ENCODE results near the gene B3GNT3. TPM values are rescaled to one million over a fixed set of nuclear protein-coding genes. Genes with fewer than 3 reads are reported as not detected.
A peak's percentile ranks its signal among the peaks of the same experiment; 100 is the strongest.
"Not testable (repeated sequence)": the region's sequence is repeated elsewhere in the genome, so short reads cannot be mapped to it uniquely, and the experiment has no call there.

The B3GNT3 gene
- total RNA-seq, 3 donors from 2014 or later = 0.32 to 6.9 (median 2.0) TPM

DNA sequence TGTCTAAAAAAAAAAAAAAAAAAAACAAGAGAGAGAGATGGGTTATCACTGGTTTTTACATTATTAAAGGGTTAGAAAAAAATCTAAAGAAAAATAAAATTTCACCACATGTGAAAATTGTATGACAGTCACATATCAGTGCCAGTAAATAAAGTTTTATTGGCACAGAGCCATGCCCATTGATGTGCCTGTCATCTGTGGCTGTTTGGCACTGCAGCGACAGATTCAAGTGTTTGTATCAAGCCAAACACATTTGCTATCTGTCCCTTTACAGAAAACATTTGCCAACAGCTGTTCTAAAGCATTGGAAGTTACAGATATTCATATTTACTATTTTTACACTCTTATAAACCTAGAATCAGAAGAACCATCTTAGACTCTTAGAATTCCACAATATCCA lies 27.4 kb upstream of the B3GNT3 start:
- intact Hi-C loops (cut with DNase I; ENCODE audit: low total_unique reads) = no loop called here
- no peaks in the 10 kb centered on the region for H3K27me3 ChIP-seq
- TF ChIP-seq, protein P1, sequence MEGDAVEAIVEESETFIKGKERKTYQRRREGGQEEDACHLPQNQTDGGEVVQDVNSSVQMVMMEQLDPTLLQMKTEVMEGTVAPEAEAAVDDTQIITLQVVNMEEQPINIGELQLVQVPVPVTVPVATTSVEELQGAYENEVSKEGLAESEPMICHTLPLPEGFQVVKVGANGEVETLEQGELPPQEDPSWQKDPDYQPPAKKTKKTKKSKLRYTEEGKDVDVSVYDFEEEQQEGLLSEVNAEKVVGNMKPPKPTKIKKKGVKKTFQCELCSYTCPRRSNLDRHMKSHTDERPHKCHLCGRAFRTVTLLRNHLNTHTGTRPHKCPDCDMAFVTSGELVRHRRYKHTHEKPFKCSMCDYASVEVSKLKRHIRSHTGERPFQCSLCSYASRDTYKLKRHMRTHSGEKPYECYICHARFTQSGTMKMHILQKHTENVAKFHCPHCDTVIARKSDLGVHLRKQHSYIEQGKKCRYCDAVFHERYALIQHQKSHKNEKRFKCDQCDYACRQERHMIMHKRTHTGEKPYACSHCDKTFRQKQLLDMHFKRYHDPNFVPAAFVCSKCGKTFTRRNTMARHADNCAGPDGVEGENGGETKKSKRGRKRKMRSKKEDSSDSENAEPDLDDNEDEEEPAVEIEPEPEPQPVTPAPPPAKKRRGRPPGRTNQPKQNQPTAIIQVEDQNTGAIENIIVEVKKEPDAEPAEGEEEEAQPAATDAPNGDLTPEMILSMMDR (IDR thresholded peaks at IDR 0.05) = no peak
- no peak for TF ChIP-seq POLR2A (IDR thresholded peaks at IDR 0.05)
- no peak for TF ChIP-seq POLR2AphosphoS5 (IDR thresholded peaks at IDR 0.05)

DNA sequence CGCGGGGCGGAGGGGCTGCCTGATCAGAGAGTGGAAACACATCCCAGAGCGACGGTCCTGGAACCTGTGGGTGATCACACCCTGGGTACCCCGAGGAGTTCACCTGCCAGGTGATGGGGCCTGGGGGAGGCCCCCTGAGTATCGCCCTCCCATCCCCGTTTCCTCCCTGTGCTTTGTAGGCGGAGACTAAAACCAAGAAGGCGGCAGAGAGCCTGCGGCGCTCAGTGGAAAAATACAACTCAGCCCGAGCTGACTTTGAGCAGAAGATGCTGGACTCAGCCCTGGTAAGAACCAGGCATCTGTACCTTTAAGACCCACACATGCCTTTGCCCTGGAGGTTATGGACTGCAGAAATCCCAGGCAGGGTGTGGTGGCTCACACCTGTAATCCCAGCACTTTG lies 24.3 kb upstream of the B3GNT3 start:
- H3K4me3 ChIP-seq = no peak overlapping the region
- no peaks in the 10 kb centered on the region for H3K9me3 ChIP-seq
- H3K4me1 ChIP-seq = no peaks in the 10 kb centered on the region
- TF ChIP-seq, protein P1 (IDR thresholded peaks at IDR 0.05) = no peak
- TF ChIP-seq POLR2AphosphoS5 (IDR thresholded peaks at IDR 0.05) (no peak), POLR2A (IDR thresholded peaks at IDR 0.05) (no peak)
- no peak for DNase-seq (ENCODE audit: low spot score in 2 of 2)
- no peak overlapping the region for H3K27ac ChIP-seq
- no peaks in the 10 kb centered on the region for H3K27me3 ChIP-seq
- intact Hi-C loops (cut with DNase I; ENCODE audit: low total_unique reads) = no loop called here
- no peaks in the 10 kb centered on the region for H3K36me3 ChIP-seq

More for the DNA sequence above, 27.4 kb upstream of the B3GNT3 start:
- H3K9me3 ChIP-seq = no peaks in the 10 kb centered on the region
- no peaks in the 10 kb centered on the region for H3K36me3 ChIP-seq
- no peak for DNase-seq (ENCODE audit: low spot score in 2 of 2)
- no peak overlapping the region for H3K27ac ChIP-seq
- H3K4me3 ChIP-seq = no peak overlapping the region
- H3K4me1 ChIP-seq = no peaks in the 10 kb centered on the region

DNA sequence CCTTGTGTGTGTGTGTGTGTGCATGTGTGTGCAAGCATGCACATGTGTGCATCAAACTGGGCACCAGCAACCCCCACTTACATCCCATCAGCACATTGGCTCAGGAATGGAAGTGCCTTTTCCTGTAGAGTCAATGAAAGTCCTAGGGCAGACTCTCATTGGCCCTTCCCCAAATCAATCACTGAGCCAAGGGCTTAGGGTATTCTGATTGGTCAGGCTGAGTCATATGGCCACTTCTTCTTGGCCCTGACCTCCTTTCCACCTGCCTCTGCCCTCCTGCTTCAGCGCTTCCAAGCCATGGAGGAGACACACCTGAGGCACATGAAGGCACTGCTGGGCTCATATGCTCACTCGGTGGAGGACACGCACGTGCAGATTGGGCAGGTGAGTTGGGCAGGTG lies 22.8 kb upstream of the B3GNT3 start:
- intact Hi-C loops (cut with DNase I; ENCODE audit: low total_unique reads) = no loop called here

DNA sequence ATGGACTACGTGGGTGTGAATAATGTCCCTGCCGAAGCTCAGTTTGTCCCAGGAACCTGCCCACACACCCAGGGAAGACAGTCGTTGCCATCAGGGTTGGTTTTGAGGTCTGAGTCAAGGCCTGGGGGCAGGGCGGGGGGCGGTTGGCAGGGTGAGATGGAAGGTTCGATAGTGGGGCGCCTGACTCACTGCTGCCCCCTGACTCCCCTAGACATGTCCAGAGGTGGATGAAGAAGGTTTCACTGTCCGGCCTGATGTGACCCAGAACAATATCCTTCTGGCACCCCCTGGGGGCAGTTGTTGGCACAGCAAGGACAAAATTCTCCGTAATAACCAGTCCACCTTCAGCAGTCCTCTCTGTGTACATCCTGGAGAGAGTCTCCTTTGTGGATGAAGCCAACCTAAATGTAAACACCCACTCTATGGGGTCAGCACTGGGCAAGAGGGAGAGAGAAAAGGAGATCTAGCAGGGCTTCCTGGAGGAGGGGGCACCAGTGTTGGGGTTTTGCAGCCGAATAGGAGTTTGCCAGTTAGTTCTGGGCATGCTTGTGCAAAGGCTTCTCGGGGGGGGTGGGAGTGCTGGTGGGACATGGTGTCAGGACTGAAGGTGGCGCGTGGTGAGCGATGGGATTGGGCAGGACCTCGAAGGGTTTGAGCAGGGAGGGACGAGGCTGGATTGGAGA lies 19.6 kb upstream of the B3GNT3 start:
- Histone ChIP-seq H3K9me3 (no peaks in the 10 kb centered on the region), H3K4me1 (no peaks in the 10 kb centered on the region), H3K27me3 (peaks cover 0 to 3% of the 10 kb centered on the region in 2 donors), H3K36me3 (no peaks in the 10 kb centered on the region), H3K4me3 (peak overlapping the region in 1 of 3 donors; percentile 15), H3K27ac (peak overlapping the region in 1 of 2 donors; percentile 12)
- intact Hi-C loops (cut with DNase I; ENCODE audit: low total_unique reads) = no loop called here
- no peak for DNase-seq (ENCODE audit: low spot score in 2 of 2)
- TF ChIP-seq POLR2AphosphoS5 (IDR thresholded peaks at IDR 0.05) = no peak
- TF ChIP-seq, protein P1 (IDR thresholded peaks at IDR 0.05) = peak in 2 of 3 donors; percentile 9 to 35

More for the DNA sequence above, 22.8 kb upstream of the B3GNT3 start:
- no peak for DNase-seq (ENCODE audit: low spot score in 2 of 2)
- no peak for TF ChIP-seq POLR2A (IDR thresholded peaks at IDR 0.05)
- TF ChIP-seq POLR2AphosphoS5 (IDR thresholded peaks at IDR 0.05) = no peak
- TF ChIP-seq, protein P1 (IDR thresholded peaks at IDR 0.05) = no peak
- Histone ChIP-seq H3K27ac (no peak overlapping the region), H3K36me3 (no peaks in the 10 kb centered on the region), H3K27me3 (no peaks in the 10 kb centered on the region), H3K4me3 (no peak overlapping the region), H3K9me3 (no peaks in the 10 kb centered on the region), H3K4me1 (no peaks in the 10 kb centered on the region)

DNA sequence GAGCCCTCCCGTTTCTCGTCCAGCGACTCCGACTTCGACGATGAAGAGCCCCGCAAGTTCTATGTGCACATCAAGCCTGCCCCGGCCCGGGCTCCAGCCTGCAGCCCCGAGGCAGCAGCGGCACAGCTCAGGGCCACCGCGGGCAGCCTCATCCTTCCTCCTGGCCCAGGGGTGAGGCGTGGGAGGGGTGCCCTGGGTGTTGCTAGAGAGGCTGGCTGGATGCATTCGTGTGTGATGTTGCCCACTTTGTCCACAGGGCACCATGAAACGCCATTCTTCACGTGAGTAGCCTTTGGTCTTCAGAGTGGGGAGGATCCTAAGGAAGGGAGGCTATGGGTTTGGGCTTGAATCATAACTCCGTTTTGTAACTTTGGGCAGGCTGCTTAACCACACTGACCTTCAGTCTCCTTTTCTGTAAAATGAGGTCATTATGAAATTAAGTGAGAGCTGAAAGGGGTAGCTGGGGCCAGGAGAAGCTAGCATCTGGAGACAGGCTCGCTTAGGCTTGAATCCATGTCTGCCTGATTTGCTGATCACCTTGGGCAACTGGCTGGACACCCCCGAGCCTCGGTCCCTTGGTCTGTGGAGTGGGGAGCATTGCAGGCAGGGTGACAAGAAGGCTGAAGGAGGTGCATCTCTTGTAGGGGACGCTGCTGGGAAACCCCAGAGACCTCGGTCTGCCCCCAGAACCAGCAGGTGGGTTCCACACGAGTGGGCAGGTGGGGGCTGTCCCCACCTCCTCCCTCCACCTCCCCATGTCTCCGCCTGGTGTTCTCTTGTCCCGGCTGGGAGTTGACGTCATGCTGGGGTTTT lies 18.7 kb upstream of the B3GNT3 start:
- H3K4me1 ChIP-seq = no peaks in the 10 kb centered on the region
- intact Hi-C loops (cut with DNase I; ENCODE audit: low total_unique reads) = no loop called here
- H3K9me3 ChIP-seq = no peaks in the 10 kb centered on the region
- DNase-seq (ENCODE audit: low spot score in 2 of 2) = no peak
- peaks cover 0 to 3% of the 10 kb centered on the region in 2 donors for H3K27me3 ChIP-seq
- H3K27ac ChIP-seq = peak overlapping the region in 1 of 2 donors; percentile 12
- H3K36me3 ChIP-seq = no peaks in the 10 kb centered on the region
- TF ChIP-seq POLR2AphosphoS5 (IDR thresholded peaks at IDR 0.05) = no peak
- no peak for TF ChIP-seq POLR2A (IDR thresholded peaks at IDR 0.05)
- TF ChIP-seq, protein P1 (IDR thresholded peaks at IDR 0.05) = no peak
- peak overlapping the region in 1 of 3 donors; percentile 15 for H3K4me3 ChIP-seq

- H3K27ac ChIP-seq; intact Hi-C loops (cut with DNase I; ENCODE audit: low total_unique reads); H3K9me3 ChIP-seq; H3K36me3 ChIP-seq; H3K4me1 ChIP-seq; H3K27me3 ChIP-seq; DNase-seq (ENCODE audit: low spot score in 2 of 2): not testable (repeated sequence)
- H3K4me3 ChIP-seq = peak overlapping the region in 1 of 3 donors; percentile 46
These were observed 17.1 kb upstream of the B3GNT3 start for GRCh38 chr19:17777840-17778239.
